ENCODE data around the gene LRBA. TPM values are rescaled to one million over a fixed set of nuclear protein-coding genes. Genes with fewer than 3 reads are reported as not detected.

Gene LRBA
- total and polyA plus RNA-seq, 2 of the 4 experiments (the other 2 are of a cell fraction) = 10.2 to 51.6 TPM

GRCh38 chr4:150943818-150944217 is 71.3 kb downstream of the LRBA start:
- no peak overlapping the region for H2BK120ac ChIP-seq (ENCODE audit: low read depth, low read length)
- H3K36me3 ChIP-seq (ENCODE audit: control insufficient read depth, insufficient read depth, low read length) = no peaks in the 10 kb centered on the region
- no peaks in the 10 kb centered on the region; a peak in 1 of 4 replicates for H3K79me1 ChIP-seq (ENCODE audit: low read depth in 1 of 2, low read length in 2 of 2)
- no peak for TF ChIP-seq MAZ (IDR thresholded peaks at IDR 0.05; ENCODE audit: borderline replicate concordance, low read depth, low read length)
- TF ChIP-seq MAFK (IDR thresholded peaks at IDR 0.05; ENCODE audit: low read depth, low read length) = no peak
- TF ChIP-seq NFE2L2 (IDR thresholded peaks at IDR 0.05; ENCODE audit: low read depth, low read length) = no peak
- TF ChIP-seq, protein P1, sequence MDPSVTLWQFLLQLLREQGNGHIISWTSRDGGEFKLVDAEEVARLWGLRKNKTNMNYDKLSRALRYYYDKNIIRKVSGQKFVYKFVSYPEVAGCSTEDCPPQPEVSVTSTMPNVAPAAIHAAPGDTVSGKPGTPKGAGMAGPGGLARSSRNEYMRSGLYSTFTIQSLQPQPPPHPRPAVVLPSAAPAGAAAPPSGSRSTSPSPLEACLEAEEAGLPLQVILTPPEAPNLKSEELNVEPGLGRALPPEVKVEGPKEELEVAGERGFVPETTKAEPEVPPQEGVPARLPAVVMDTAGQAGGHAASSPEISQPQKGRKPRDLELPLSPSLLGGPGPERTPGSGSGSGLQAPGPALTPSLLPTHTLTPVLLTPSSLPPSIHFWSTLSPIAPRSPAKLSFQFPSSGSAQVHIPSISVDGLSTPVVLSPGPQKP (IDR thresholded peaks at IDR 0.05; ENCODE audit: borderline replicate concordance, low read depth, low read length) = no peak
- TF ChIP-seq, protein P2, sequence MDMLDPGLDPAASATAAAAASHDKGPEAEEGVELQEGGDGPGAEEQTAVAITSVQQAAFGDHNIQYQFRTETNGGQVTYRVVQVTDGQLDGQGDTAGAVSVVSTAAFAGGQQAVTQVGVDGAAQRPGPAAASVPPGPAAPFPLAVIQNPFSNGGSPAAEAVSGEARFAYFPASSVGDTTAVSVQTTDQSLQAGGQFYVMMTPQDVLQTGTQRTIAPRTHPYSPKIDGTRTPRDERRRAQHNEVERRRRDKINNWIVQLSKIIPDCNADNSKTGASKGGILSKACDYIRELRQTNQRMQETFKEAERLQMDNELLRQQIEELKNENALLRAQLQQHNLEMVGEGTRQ (IDR thresholded peaks at IDR 0.05; ENCODE audit: low read depth, low read length) = no peak
- TF ChIP-seq RFX5 (IDR thresholded peaks at IDR 0.05; ENCODE audit: low read depth, low read length) = no peak
- TF ChIP-seq POLR2A (IDR thresholded peaks at IDR 0.05; ENCODE audit: low read depth, low read length) = no peak
- TF ChIP-seq RAD21 (IDR thresholded peaks at IDR 0.05; ENCODE audit: low read length) = no peak
- TF ChIP-seq SMC3 (IDR thresholded peaks at IDR 0.05; ENCODE audit: low read depth, low read length) = no peak
- no peak for TF ChIP-seq MXI1 (IDR thresholded peaks at IDR 0.05; ENCODE audit: borderline replicate concordance, low read depth, low read length)
- no peak for TF ChIP-seq BHLHE40 (IDR thresholded peaks at IDR 0.05; ENCODE audit: low read depth, low read length)
- no peak for TF ChIP-seq CHD1 (IDR thresholded peaks at IDR 0.05; ENCODE audit: low read depth, low read length)
- TF ChIP-seq, protein P3, sequence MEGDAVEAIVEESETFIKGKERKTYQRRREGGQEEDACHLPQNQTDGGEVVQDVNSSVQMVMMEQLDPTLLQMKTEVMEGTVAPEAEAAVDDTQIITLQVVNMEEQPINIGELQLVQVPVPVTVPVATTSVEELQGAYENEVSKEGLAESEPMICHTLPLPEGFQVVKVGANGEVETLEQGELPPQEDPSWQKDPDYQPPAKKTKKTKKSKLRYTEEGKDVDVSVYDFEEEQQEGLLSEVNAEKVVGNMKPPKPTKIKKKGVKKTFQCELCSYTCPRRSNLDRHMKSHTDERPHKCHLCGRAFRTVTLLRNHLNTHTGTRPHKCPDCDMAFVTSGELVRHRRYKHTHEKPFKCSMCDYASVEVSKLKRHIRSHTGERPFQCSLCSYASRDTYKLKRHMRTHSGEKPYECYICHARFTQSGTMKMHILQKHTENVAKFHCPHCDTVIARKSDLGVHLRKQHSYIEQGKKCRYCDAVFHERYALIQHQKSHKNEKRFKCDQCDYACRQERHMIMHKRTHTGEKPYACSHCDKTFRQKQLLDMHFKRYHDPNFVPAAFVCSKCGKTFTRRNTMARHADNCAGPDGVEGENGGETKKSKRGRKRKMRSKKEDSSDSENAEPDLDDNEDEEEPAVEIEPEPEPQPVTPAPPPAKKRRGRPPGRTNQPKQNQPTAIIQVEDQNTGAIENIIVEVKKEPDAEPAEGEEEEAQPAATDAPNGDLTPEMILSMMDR (conservative IDR thresholded peaks at IDR 0.05; ENCODE audit: low read depth, low read length) = no peak
- no peak for TF ChIP-seq CEBPB (IDR thresholded peaks at IDR 0.05; ENCODE audit: low read depth, low read length)
- no peak for TF ChIP-seq FOS (IDR thresholded peaks at IDR 0.05; ENCODE audit: low read depth, low read length)
- TF ChIP-seq RCOR1 (IDR thresholded peaks at IDR 0.05; ENCODE audit: insufficient replicate concordance, low read length) = no peak
- H3K56ac ChIP-seq (ENCODE audit: extremely low read depth, insufficient read depth, low read length) = no peak overlapping the region
- ChIA-PET CTCF (interaction anchor here (0.7 kb wide), 2 partner anchors 32 to 701 kb away, joined by 3 to 4 read pairs; no protein-coding TSS in a partner anchor), POLR2A (ENCODE audit: unreplicated experiment) (no interaction called here)
- H3K14ac ChIP-seq (replicated peaks; ENCODE audit: low read depth, low read length) = no peak overlapping the region
- WGBS, 2 experiments (ENCODE audit: extremely low coverage in 2 of 2, insufficient read length in 1 of 2) = no CpG with 5 or more reads among the region's 2 CpGs
- no peak overlapping the region for H2AK5ac ChIP-seq (ENCODE audit: low read depth, low read length)
- dilution Hi-C loops (cut with HindIII; ENCODE audit: low sequenced_read_pairs, unreplicated experiment) (no loop called here), in situ Hi-C loops (cut with MboI; ENCODE audit: low sequenced_read_pairs) (no loop called here), intact Hi-C loops (cut with micrococcal nuclease) (no loop called here)
- H4K8ac ChIP-seq (ENCODE audit: low read depth in 2 of 2, low read length in 2 of 2) = no peak overlapping the region
- no TSS peak for BruUV-seq (replicated peaks)
- no peak overlapping the region for H3K4ac ChIP-seq (ENCODE audit: low read depth, low read length)
- no peak for ATAC-seq (ENCODE audit: low read depth)
- H3K23ac ChIP-seq (ENCODE audit: low read depth, low read length) = no peak overlapping the region
- no peak overlapping the region for H2BK5ac ChIP-seq (ENCODE audit: low read depth, low read length, poor library complexity, severe bottlenecking)
- no peak overlapping the region for H4K91ac ChIP-seq (ENCODE audit: insufficient read depth, low read depth, low read length)
- H2AK9ac ChIP-seq (replicated peaks; ENCODE audit: low read depth, low read length, poor library complexity) = no peak overlapping the region
- no peak overlapping the region for H4K5ac ChIP-seq (ENCODE audit: low read depth, low read length)
- H3K9ac ChIP-seq (ENCODE audit: low read depth, low read length) = no peak overlapping the region
- no peaks in the 10 kb centered on the region for H4K20me1 ChIP-seq (ENCODE audit: insufficient read depth, low read length)
- no peak for DNase-seq
- no peak overlapping the region for H2BK15ac ChIP-seq (ENCODE audit: low read depth, low read length)
- no peaks in the 10 kb centered on the region for H3K9me1 ChIP-seq (ENCODE audit: insufficient read depth, low read length)
- no peaks in the 10 kb centered on the region for H3K27me3 ChIP-seq (ENCODE audit: control insufficient read depth, insufficient read depth, low read length)
- H2AFZ ChIP-seq (replicated peaks; ENCODE audit: low read length, poor library complexity) = no peak overlapping the region
- H3K9me3 ChIP-seq (ENCODE audit: control insufficient read depth, insufficient read depth, low read length) = no peaks in the 10 kb centered on the region
- H2BK20ac ChIP-seq (ENCODE audit: low read depth, low read length) = no peak overlapping the region
- H3K18ac ChIP-seq (ENCODE audit: low read depth, low read length) = no peak overlapping the region
- no peak overlapping the region for H3K4me3 ChIP-seq (ENCODE audit: insufficient read depth, low read depth, low read length)
- H3K4me1 ChIP-seq (ENCODE audit: control insufficient read depth, insufficient read depth, low read length) = no peaks in the 10 kb centered on the region
- no peak overlapping the region for H3K4me2 ChIP-seq (ENCODE audit: low read depth, low read length)
- no peak overlapping the region for H3K27ac ChIP-seq (ENCODE audit: insufficient read depth, low read length)
